Measurements from ENCODE around the gene GOLGA1. TPM values are rescaled to one million over a fixed set of nuclear protein-coding genes. Genes with fewer than 3 reads are reported as not detected.

Gene GOLGA1
- total RNA-seq, 1 donor from 2014 or later, result 10.2 TPM

Other genes with a start within 250 kb of the GOLGA1 start
- 14.5 and 20.8 TPM in 2 replicates for gene NR6A1, start 169.8 kb downstream of the GOLGA1 start, total RNA-seq
- gene OLFML2A, start 163.9 kb downstream of the GOLGA1 start, total RNA-seq, result 148 and 179 TPM in 2 replicates
- gene WDR38, start 87.6 kb downstream of the GOLGA1 start, total RNA-seq, result not detected in 2 replicates
- gene RPL35, start 79.1 kb downstream of the GOLGA1 start, total RNA-seq, result 1,209 and 1,259 TPM in 2 replicates
- gene ARPC5L, start 79.0 kb downstream of the GOLGA1 start, total RNA-seq, result 56.0 and 57.0 TPM in 2 replicates
- 4.9 and 6.8 TPM in 2 replicates for gene SCAI, start 202.4 kb upstream of the GOLGA1 start, total RNA-seq
- gene PPP6C, start 248.7 kb upstream of the GOLGA1 start, total RNA-seq, result 38.7 and 41.1 TPM in 2 replicates